Breast epithelium (tissue), 4 donors: ENCODE results near the gene REC8. TPM values are rescaled to one million over a fixed set of nuclear protein-coding genes. Genes with fewer than 3 reads are reported as not detected.

Source experiments
- DNase-seq, 2 donors: peaks; one replicate each; pipeline ENCODE4 v3.0.0-alpha.2; 2019; ENCODE audit warnings: low spot score in 2 of 2
- H3K27ac ChIP-seq, 2 donors: fragments of 200-600 bp; sonication (generic) in 1 of 2; one replicate each; pipeline ENCODE4 v1.5.1; 2016 to 2019; ENCODE audit warnings: mild to moderate bottlenecking in 1 of 2
- H3K27me3 ChIP-seq, 2 donors: fragments of 200-600 bp; sonication (generic) in 1 of 2; one replicate each; pipeline versions ENCODE4 v1.5.1 to v1.6.0; 2017 to 2019; ENCODE audit warnings: control low read depth in 1 of 2, mild to moderate bottlenecking in 1 of 2
- H3K36me3 ChIP-seq: fragments of 200-600 bp; one replicate; pipeline ENCODE4 v1.5.1; 2019
- H3K4me1 ChIP-seq, 2 donors: fragments of 200-600 bp; sonication (generic); one replicate each; pipeline ENCODE4 v1.5.1; 2016 to 2019; ENCODE audit warnings: control low read depth in 1 of 2
- H3K4me3 ChIP-seq, 3 donors: fragments of 200-600 bp; sonication (generic); 1 replicate in 2 of 3; 2 replicates in 1 of 3; pipeline ENCODE4 v1.5.1; 2016 to 2019; ENCODE audit warnings: mild to moderate bottlenecking in 3 of 3, moderate library complexity in 2 of 3
- H3K9me3 ChIP-seq, 2 donors: fragments of 200-600 bp; sonication (generic) in 1 of 2; one replicate each; pipeline ENCODE4 v1.5.1; 2016 to 2019; ENCODE audit warnings: control low read depth in 1 of 2
- CTCF ChIP-seq, 3 donors: fragments of 450-650 bp; IDR thresholded peaks; one replicate each; pipeline ENCODE4 v1.5.1; 2016 to 2017; ENCODE audit warnings: antibody characterized with exemption in 3 of 3, mild to moderate bottlenecking in 3 of 3, moderate library complexity in 3 of 3
- POLR2A ChIP-seq: fragments of 450-650 bp; IDR thresholded peaks from one replicate; pipeline ENCODE4 v1.6.1; 2016; ENCODE audit warnings: antibody characterized with exemption, mild to moderate bottlenecking, moderate library complexity
- POLR2AphosphoS5 ChIP-seq, 3 donors: sonication (generic); formaldehyde crosslinking; IDR thresholded peaks; one replicate each; pipeline ENCODE4 v1.6.1; 2017; ENCODE audit warnings: antibody characterized with exemption in 3 of 3
- intact Hi-C: fragments of 100-400 bp; cut with DNase I; formaldehyde crosslinking; loops from one replicate; pipeline ENCODE4 v1.15.1; 2023; ENCODE audit warnings: low total_unique reads
- total RNA-seq, 3 donors: library from RNA; depleted of rRNA; stranded (reverse); fragments of >200 nt; gene quantifications; one replicate each; pipeline ENCODE4 v1.1.0, GENCODE V29; 2016

REC8 gene
- total RNA-seq, 3 donors from 2014 or later: 2.9 to 10.2 (median 6.6) TPM

GRCh38 chr14:24189059-24189375, 17.1 kb downstream of the REC8 start:
- Histone ChIP-seq H3K9me3 (no peaks in the 10 kb centered on the region), H3K4me1 (peaks cover 0 to 8% of the 10 kb centered on the region in 2 donors), H3K36me3 (peaks cover 5% of the 10 kb centered on the region), H3K27ac (peak overlapping the region in 1 of 2 donors; percentile 63), H3K4me3 (peak overlapping the region in 2 of 3 donors; percentile 76 to 79), H3K27me3 (no peaks in the 10 kb centered on the region)
- intact Hi-C loops: no loop called here
- TF ChIP-seq CTCF (IDR thresholded peaks at IDR 0.05) (no peak), POLR2AphosphoS5 (IDR thresholded peaks at IDR 0.05) (no peak), POLR2A (no peak)
- no peak for DNase-seq

GRCh38 chr14:24189460-24189859, 17.6 kb downstream of the REC8 start:
- H3K27ac ChIP-seq: peak overlapping the region in 1 of 2 donors; percentile 63
- H3K36me3 ChIP-seq: peaks cover under 1% of the 10 kb centered on the region
- no peaks in the 10 kb centered on the region for H3K9me3 ChIP-seq
- H3K27me3 ChIP-seq: no peaks in the 10 kb centered on the region
- TF ChIP-seq POLR2A: no peak
- no peak for TF ChIP-seq CTCF (IDR thresholded peaks at IDR 0.05)
- no peak for TF ChIP-seq POLR2AphosphoS5 (IDR thresholded peaks at IDR 0.05)
- intact Hi-C loops: no loop called here
- DNase-seq: no peak
- no peak overlapping the region for H3K4me3 ChIP-seq
- peaks cover 2 to 8% of the 10 kb centered on the region in 2 donors for H3K4me1 ChIP-seq

DNA sequence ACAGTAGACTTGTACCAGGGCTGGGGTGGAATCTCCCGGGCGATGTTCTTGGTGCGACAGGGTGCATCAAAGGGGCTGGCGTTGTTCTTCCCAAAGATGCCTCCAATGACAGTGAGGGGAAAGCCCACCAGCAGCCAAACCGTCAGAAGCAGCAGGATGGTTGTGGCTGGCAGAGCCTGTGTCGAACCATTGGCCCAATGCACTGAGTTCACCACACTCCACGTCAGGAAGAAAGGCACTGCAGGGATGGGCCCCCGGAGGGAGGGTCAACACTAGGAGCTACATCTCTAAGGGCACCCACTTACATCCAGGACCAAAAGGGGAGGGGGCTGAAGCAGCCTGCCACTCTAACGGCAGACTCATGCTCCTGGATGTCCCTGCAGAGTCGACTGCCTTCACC, 18.5 kb downstream of the REC8 start:
- H3K36me3 ChIP-seq: no peaks in the 10 kb centered on the region
- intact Hi-C loops: no loop called here
- no peak overlapping the region for H3K4me3 ChIP-seq

GRCh38 chr14:24192933-24193332, 21.1 kb downstream of the REC8 start:
- no peak for TF ChIP-seq POLR2A
- TF ChIP-seq POLR2AphosphoS5 (IDR thresholded peaks at IDR 0.05): no peak
- Histone ChIP-seq H3K36me3 (no peaks in the 10 kb centered on the region), H3K4me3 (no peak overlapping the region), H3K27ac (no peak overlapping the region), H3K4me1 (peaks cover under 1 to 7% of the 10 kb centered on the region in 2 donors), H3K9me3 (no peaks in the 10 kb centered on the region), H3K27me3 (no peaks in the 10 kb centered on the region)
- DNase-seq: no peak
- intact Hi-C loops: no loop called here

More for the DNA sequence above, 18.5 kb downstream of the REC8 start:
- Histone ChIP-seq H3K27ac (no peak overlapping the region), H3K9me3 (no peaks in the 10 kb centered on the region), H3K27me3 (no peaks in the 10 kb centered on the region), H3K4me1 (peaks cover 5 to 8% of the 10 kb centered on the region in 2 donors)
- TF ChIP-seq CTCF (IDR thresholded peaks at IDR 0.05) (no peak), POLR2AphosphoS5 (IDR thresholded peaks at IDR 0.05) (no peak), POLR2A (no peak)
- no peak for DNase-seq

DNA sequence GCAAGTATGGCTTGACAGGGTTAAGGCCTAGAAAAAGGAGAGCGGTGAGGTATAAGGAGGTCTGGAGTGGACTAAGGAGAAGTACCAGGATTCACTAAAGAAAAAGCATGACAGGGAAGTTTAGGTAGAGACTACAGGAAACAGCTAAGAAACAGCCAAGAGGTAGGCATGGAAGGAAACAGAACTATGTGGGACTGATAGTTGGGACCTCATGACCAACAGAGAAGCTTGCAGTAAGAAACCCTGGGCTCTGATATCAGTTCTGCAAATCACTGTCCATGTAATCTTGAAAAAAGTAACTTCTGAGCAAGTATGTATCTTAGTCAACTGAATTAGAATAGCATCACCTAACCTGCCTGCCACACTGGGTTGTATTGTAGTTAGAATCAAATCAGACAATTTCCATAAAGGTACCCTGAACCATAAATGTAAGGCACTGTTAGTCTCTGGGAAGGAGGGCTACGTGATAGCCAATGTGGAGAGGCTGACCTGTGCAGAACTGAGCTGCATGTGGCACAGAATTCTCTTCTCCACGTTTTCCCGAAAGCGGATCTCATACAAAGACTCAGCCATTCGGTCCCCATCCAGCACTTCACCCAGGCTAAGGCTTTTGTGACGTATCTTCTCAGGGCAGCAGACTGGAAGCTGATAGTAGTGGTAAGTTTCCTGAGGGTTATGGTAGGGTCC, 22.4 kb downstream of the REC8 start:
- Histone ChIP-seq H3K27ac (peak overlapping the region; percentile 99), H3K4me1 (peaks cover 0 to 7% of the 10 kb centered on the region in 2 donors), H3K4me3 (peak overlapping the region; percentile 70 to 90 (median 72)), H3K9me3 (no peaks in the 10 kb centered on the region), H3K36me3 (no peaks in the 10 kb centered on the region), H3K27me3 (no peaks in the 10 kb centered on the region)
- no peak for TF ChIP-seq CTCF (IDR thresholded peaks at IDR 0.05)
- no peak for TF ChIP-seq POLR2A
- TF ChIP-seq POLR2AphosphoS5 (IDR thresholded peaks at IDR 0.05): no peak
- no peak for DNase-seq
- intact Hi-C loops: no loop called here
